Gastroesophageal sphincter (tissue), 4 donors: ENCODE data around the gene ZNF222. TPM values are rescaled to one million over a fixed set of nuclear protein-coding genes. Genes with fewer than 3 reads are reported as not detected.

Source experiments
- ATAC-seq: fragments of 150-250 bp; one replicate; pipeline ENCODE4 v1.9.1; 2016; ENCODE audit warnings: mild to moderate bottlenecking, moderate library complexity
- H3K27ac ChIP-seq, 4 donors: fragments of 200-600 bp; sonication (generic) in 3 of 4; 1 replicate in 3 of 4; 2 replicates in 1 of 4; pipeline ENCODE4 v1.5.1; 2016 to 2019
- H3K27me3 ChIP-seq: fragments of 200-600 bp; sonication (generic); one replicate; pipeline ENCODE4 v1.5.1; 2019
- H3K36me3 ChIP-seq, 2 donors: fragments of 200-600 bp; sonication (generic); one replicate each; pipeline ENCODE4 v1.5.1; 2019; ENCODE audit warnings: control low read depth in 1 of 2
- H3K4me1 ChIP-seq, 3 donors: fragments of 200-600 bp; sonication (generic); 1 replicate in 2 of 3; 2 replicates in 1 of 3; pipeline ENCODE4 v1.5.1; 2016 to 2019; ENCODE audit warnings: control low read depth in 2 of 3
- H3K4me3 ChIP-seq, 2 donors: fragments of 200-600 bp; sonication (generic); one replicate each; pipeline ENCODE4 v1.5.1; 2019; ENCODE audit warnings: mild to moderate bottlenecking in 1 of 2, moderate library complexity in 1 of 2
- H3K9me3 ChIP-seq, 3 donors: fragments of 200-600 bp; sonication (generic); one replicate each; pipeline ENCODE4 v1.5.1; 2017 to 2019; ENCODE audit warnings: control low read depth in 2 of 3
- EP300 ChIP-seq: sonication (generic); formaldehyde crosslinking; IDR thresholded peaks from one replicate; pipeline ENCODE4 v1.6.1; 2017; ENCODE audit warnings: antibody characterized with exemption, mild to moderate bottlenecking
- POLR2A ChIP-seq, 2 donors: fragments of 450-650 bp; IDR thresholded peaks; one replicate each; pipeline ENCODE4 v1.6.1; 2017; ENCODE audit warnings: antibody characterized with exemption in 2 of 2, mild to moderate bottlenecking in 2 of 2, moderate library complexity in 1 of 2
- POLR2AphosphoS5 ChIP-seq: sonication (generic); formaldehyde crosslinking; IDR thresholded peaks from one replicate; pipeline ENCODE4 v1.6.1; 2017; ENCODE audit warnings: antibody characterized with exemption
- WGBS, 2 donors: methylation state at CpG; one replicate each; pipeline ENCODE4 v1.1.5; 2018; ENCODE audit warnings: low coverage in 1 of 2; 5-methylcytosine and 5-hydroxymethylcytosine counted together
- total RNA-seq, 4 donors: library from RNA; depleted of rRNA; stranded (reverse); fragments of >200 nt; gene quantifications; one replicate each; pipeline ENCODE4 v1.1.0, GENCODE V29; 2016
- TF ChIP-seq, protein P1 (sequence below), 4 experiments: fragments of 200-600 bp in 2 of 4; fragments of 450-650 bp in 2 of 4; sonication (generic) in 1 of 4; IDR thresholded peaks; one replicate each; pipeline ENCODE4 v1.5.1; 2017 to 2019; ENCODE audit warnings: antibody characterized with exemption in 4 of 4, mild to moderate bottlenecking in 2 of 4, moderate library complexity in 2 of 4

The ZNF222 gene
- total RNA-seq, 4 donors from 2014 or later, result 2.0 to 4.9 (median 2.5) TPM

DNA sequence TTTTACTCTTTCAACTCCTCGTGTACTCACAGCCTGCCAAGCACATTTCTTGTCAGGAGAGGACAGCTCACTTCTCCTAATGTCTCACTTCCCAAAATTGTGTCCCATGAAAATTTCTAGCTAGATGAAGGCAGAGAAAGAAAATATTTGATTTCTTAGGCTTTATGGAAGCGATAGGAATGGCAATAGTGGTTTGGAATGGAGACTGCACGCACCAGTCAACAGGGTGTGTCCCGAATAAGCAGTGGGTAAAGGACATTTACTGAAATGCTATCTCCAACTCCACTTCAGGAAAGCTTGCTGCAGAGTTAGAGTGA is 321 bp upstream of the ZNF222 start:
- peaks cover 0 to 15% (median 3%) of the 10 kb centered on the region in 3 donors for H3K4me1 ChIP-seq
- no peaks in the 10 kb centered on the region for H3K27me3 ChIP-seq
- H3K36me3 ChIP-seq, result peaks cover 17 to 34% of the 10 kb centered on the region in 2 donors
- peak overlapping the region; percentile 70 to 77 for H3K4me3 ChIP-seq
- peaks cover 0 to 30% (median 0%) of the 10 kb centered on the region in 3 donors for H3K9me3 ChIP-seq
- no peak for TF ChIP-seq POLR2A (IDR thresholded peaks at IDR 0.05)
- no peak for TF ChIP-seq EP300
- TF ChIP-seq, protein P1, sequence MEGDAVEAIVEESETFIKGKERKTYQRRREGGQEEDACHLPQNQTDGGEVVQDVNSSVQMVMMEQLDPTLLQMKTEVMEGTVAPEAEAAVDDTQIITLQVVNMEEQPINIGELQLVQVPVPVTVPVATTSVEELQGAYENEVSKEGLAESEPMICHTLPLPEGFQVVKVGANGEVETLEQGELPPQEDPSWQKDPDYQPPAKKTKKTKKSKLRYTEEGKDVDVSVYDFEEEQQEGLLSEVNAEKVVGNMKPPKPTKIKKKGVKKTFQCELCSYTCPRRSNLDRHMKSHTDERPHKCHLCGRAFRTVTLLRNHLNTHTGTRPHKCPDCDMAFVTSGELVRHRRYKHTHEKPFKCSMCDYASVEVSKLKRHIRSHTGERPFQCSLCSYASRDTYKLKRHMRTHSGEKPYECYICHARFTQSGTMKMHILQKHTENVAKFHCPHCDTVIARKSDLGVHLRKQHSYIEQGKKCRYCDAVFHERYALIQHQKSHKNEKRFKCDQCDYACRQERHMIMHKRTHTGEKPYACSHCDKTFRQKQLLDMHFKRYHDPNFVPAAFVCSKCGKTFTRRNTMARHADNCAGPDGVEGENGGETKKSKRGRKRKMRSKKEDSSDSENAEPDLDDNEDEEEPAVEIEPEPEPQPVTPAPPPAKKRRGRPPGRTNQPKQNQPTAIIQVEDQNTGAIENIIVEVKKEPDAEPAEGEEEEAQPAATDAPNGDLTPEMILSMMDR (IDR thresholded peaks at IDR 0.05), result no peak
- TF ChIP-seq POLR2AphosphoS5, result no peak
- peak overlapping the region in 3 of 4 donors; percentile 60 to 79 (median 69) for H3K27ac ChIP-seq
- WGBS, 2 donors, result 34 to 42% methylated on average over 3 to 4 of the region's 4 CpGs
- no peak for ATAC-seq

DNA sequence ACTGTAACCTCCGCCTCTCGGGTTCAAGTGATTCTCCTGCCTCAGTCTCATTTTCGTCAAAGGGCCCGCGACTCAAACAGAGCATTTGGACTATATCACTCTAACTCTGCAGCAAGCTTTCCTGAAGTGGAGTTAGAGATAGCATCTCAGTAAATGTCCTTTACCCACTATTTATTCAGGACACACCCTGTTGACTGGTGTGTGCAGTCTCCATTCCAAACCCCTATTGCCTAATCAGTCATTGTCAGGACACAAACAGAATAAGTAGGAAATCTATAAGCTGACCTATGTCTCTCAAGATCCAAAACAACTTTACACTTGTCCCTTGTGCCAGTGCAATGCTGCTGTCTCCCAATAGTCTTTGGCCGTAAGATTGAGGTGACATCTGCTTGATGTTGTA is 1.4 kb downstream of the ZNF222 start:
- peaks cover 0 to 47% (median 2%) of the 10 kb centered on the region in 3 donors for H3K9me3 ChIP-seq
- no CpG with 5 or more reads among the region's 6 CpGs for WGBS, 2 donors
- peaks cover 0 to 15% (median 3%) of the 10 kb centered on the region in 3 donors for H3K4me1 ChIP-seq
- TF ChIP-seq POLR2A (IDR thresholded peaks at IDR 0.05) (no peak), EP300 (no peak), POLR2AphosphoS5 (no peak)
- TF ChIP-seq, protein P1 (IDR thresholded peaks at IDR 0.05), result no peak
- no peak overlapping the region for H3K4me3 ChIP-seq
- no peak for ATAC-seq
- peaks cover 19 to 52% of the 10 kb centered on the region in 2 donors for H3K36me3 ChIP-seq
- no peaks in the 10 kb centered on the region for H3K27me3 ChIP-seq
- no peak overlapping the region for H3K27ac ChIP-seq

DNA sequence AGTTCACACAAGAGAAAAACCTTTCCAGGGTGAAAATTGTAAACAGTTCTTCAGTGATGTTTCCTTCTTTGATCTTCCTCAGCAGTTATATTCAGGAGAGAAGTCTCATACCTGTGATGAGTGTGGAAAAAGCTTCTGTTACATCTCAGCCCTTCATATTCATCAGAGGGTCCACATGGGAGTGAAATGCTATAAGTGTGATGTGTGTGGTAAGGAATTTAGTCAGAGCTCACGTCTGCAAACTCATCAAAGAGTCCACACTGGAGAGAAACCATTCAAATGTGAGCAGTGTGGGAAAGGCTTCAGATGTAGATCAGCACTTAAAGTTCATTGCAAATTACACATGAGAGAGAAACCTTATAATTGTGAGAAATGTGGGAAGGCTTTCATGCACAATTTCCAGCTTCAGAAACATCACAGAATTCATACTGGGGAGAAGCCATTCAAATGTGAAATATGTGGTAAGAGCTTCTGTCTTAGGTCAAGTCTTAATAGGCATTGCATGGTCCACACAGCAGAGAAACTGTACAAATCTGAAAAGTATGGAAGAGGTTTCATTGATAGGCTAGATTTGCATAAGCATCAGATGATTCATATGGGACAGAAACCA is 6.9 kb downstream of the ZNF222 start:
- Histone ChIP-seq H3K9me3 (peaks cover 0 to 100% (median 6%) of the 10 kb centered on the region in 3 donors), H3K27me3 (no peaks in the 10 kb centered on the region), H3K27ac (no peak overlapping the region), H3K36me3 (peaks cover 26 to 68% of the 10 kb centered on the region in 2 donors), H3K4me3 (no peak overlapping the region), H3K4me1 (no peaks in the 10 kb centered on the region)
- whole genome bisulfite sequencing, 2 donors, result 88% methylated on average over 1 of the region's 1 CpG; no CpG with 5 or more reads in 1 of the 2 donors
- no peak for TF ChIP-seq EP300
- no peak for TF ChIP-seq POLR2AphosphoS5
- TF ChIP-seq, protein P1 (IDR thresholded peaks at IDR 0.05), result no peak
- TF ChIP-seq POLR2A (IDR thresholded peaks at IDR 0.05), result no peak
- ATAC-seq, result no peak

DNA sequence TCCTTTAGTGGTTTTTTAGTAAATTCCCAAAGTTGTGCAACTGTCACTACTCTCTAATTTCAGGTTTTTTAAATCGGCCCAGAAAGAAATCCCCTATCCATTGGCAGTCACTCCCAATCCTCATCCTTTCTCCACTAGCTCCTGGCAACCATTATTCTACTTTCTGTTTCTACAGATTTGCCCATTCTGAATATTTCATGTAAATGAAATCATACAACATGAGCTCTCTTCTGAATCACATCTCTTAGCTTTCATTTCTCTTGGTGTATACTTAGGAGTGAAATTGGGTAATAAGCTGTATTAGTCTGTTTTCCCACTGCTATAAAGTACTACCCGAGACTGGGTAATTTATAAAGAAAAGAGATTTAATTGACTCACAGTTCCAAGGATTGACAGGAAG is 17.0 kb downstream of the ZNF222 start:
- H3K27me3 ChIP-seq, result peaks cover 12% of the 10 kb centered on the region
- H3K4me1 ChIP-seq, result no peaks in the 10 kb centered on the region
- ATAC-seq, result no peak
- H3K9me3 ChIP-seq, result peaks cover 0 to 62% (median 0%) of the 10 kb centered on the region in 3 donors
- H3K27ac ChIP-seq, result no peak overlapping the region
- H3K4me3 ChIP-seq, result no peak overlapping the region
- 61 to 71% methylated on average over 2 of the region's 2 CpGs for WGBS, 2 donors
- TF ChIP-seq, protein P1 (IDR thresholded peaks at IDR 0.05), result no peak
- TF ChIP-seq POLR2AphosphoS5 (no peak), POLR2A (IDR thresholded peaks at IDR 0.05) (no peak), EP300 (no peak)
- H3K36me3 ChIP-seq, result no peaks in the 10 kb centered on the region
